Endothelial cell of umbilical vein (primary cell): Measurements from ENCODE around the gene ICAM5. TPM values are rescaled to one million over a fixed set of nuclear protein-coding genes. Genes with fewer than 3 reads are reported as not detected.

Experiments
- BruUV-seq: library from RNA; stranded (reverse); fragments of 400-500 nt; replicated peaks from 2 replicates; lab custom pipeline; 2021; lab: Mats Ljungman, UMichigan
- CTCF ChIA-PET: fragments of 300-600, 350-600 bp; sonication (Branson Sonifier 250); formaldehyde crosslinking; loops from one replicate; lab custom pipeline; 2021; ENCODE audit warnings: antibody characterized with exemption, inconsistent platforms; lab: Charles Lee
- POLR2A ChIA-PET: fragments of 300-600, 350-600 bp; sonication (Branson Sonifier 250); formaldehyde crosslinking; loops from one replicate; lab custom pipeline; 2021; ENCODE audit warnings: antibody characterized with exemption, inconsistent platforms; lab: Charles Lee
- DNase-seq: peaks from one replicate; pipeline ENCODE4 v3.0.0-alpha.2; 2011; ENCODE audit warnings: low read depth, low spot score
- FAIRE-seq: peaks from 2 replicates; lab custom pipeline; 2011; peaks lifted over from hg19 to GRCh38; lab: Jason Lieb, UNC
- H2AFZ ChIP-seq: 2 replicates; pipeline ENCODE4 v1.6.0; 2012; ENCODE audit warnings: low read depth, low read length, control low read depth, inconsistent platforms
- H3K27ac ChIP-seq: 2 replicates; pipeline ENCODE4 v1.5.1; 2011; ENCODE audit warnings: low read depth, mild to moderate bottlenecking, control low read depth, low read length, moderate library complexity; ENCODE audit not compliant: insufficient read depth
- H3K27me3 ChIP-seq, 2 experiments: 2 replicates each; pipeline versions ENCODE4 v1.6.0 to v1.6.1; 2011; ENCODE audit warnings: low read length in 2 of 2, mixed read lengths in 1 of 2; ENCODE audit not compliant: control insufficient read depth in 2 of 2, insufficient read depth in 2 of 2
- H3K36me3 ChIP-seq, 2 experiments: 2 replicates in 1 of 2; 3 replicates in 1 of 2; pipeline ENCODE4 v1.5.1; 2011; ENCODE audit warnings: low read length in 2 of 2, mild to moderate bottlenecking in 1 of 2, moderate library complexity in 1 of 2; ENCODE audit not compliant: control insufficient read depth in 2 of 2, insufficient read depth in 2 of 2; ENCODE audit errors: extremely low read depth in 1 of 2
- H3K4me1 ChIP-seq: 3 replicates; pipeline ENCODE4 v1.5.1; 2011; ENCODE audit warnings: mild to moderate bottlenecking, low read length; ENCODE audit not compliant: control insufficient read depth, insufficient read depth; ENCODE audit errors: extremely low read depth
- H3K4me2 ChIP-seq: 2 replicates; pipeline ENCODE4 v1.6.1; 2011; ENCODE audit warnings: low read length, control low read depth, mixed read lengths; ENCODE audit not compliant: insufficient read depth
- H3K4me3 ChIP-seq, 3 experiments: fragments of 200-600 bp in 1 of 3; sonication (generic), shearing (Covaris generic) in 1 of 3; replicated peaks in 1 of 3; 2 replicates each; pipeline ENCODE4 v1.5.1; 2011 to 2016; ENCODE audit warnings: control low read depth in 3 of 3, low read length in 3 of 3, mild to moderate bottlenecking in 2 of 3, inconsistent platforms in 1 of 3, low read depth in 1 of 3, moderate library complexity in 1 of 3; ENCODE audit not compliant: insufficient read depth in 1 of 3
- H3K79me2 ChIP-seq: 2 replicates; pipeline ENCODE4 v1.6.0; 2012; ENCODE audit warnings: low read length, inconsistent platforms; ENCODE audit not compliant: control insufficient read depth, insufficient read depth
- H3K9ac ChIP-seq: replicated peaks from 2 replicates; pipeline ENCODE3; 2011; ENCODE audit warnings: low read length, control low read depth; ENCODE audit not compliant: insufficient read depth; ENCODE audit errors: extremely low read depth
- H3K9me1 ChIP-seq: replicated peaks from 3 replicates; pipeline ENCODE4 v1.6.0; 2011; ENCODE audit warnings: mild to moderate bottlenecking, low read length; ENCODE audit not compliant: control insufficient read depth, insufficient read depth; ENCODE audit errors: extremely low read depth
- H3K9me3 ChIP-seq: replicated peaks from 2 replicates; pipeline ENCODE4 v1.5.1; 2012; ENCODE audit warnings: low read length, inconsistent platforms; ENCODE audit not compliant: control insufficient read depth, insufficient read depth
- H4K20me1 ChIP-seq: replicated peaks from 2 replicates; pipeline ENCODE3; 2011; ENCODE audit warnings: mild to moderate bottlenecking, low read length; ENCODE audit not compliant: control insufficient read depth, insufficient read depth; ENCODE audit errors: extremely low read depth
- EZH2 ChIP-seq: IDR thresholded peaks from 2 replicates; pipeline ENCODE4 v1.6.1; 2012; ENCODE audit warnings: borderline replicate concordance, low read depth, mild to moderate bottlenecking, moderate library complexity, low read length, inconsistent platforms; ENCODE audit not compliant: severe bottlenecking
- FOS ChIP-seq: IDR thresholded peaks from 2 replicates; pipeline ENCODE4 v1.6.1; 2011; ENCODE audit warnings: mild to moderate bottlenecking, low read length, moderate library complexity, borderline replicate concordance; ENCODE audit not compliant: insufficient read depth
- GATA2 ChIP-seq: IDR thresholded peaks from 2 replicates; pipeline ENCODE4 v1.7.0; 2011; ENCODE audit warnings: low read depth, mild to moderate bottlenecking, moderate library complexity, mixed read lengths, low read length; ENCODE audit not compliant: insufficient read length, insufficient read depth
- JUN ChIP-seq: IDR thresholded peaks from 2 replicates; pipeline ENCODE4 v1.6.1; 2011; ENCODE audit warnings: borderline replicate concordance, low read depth; ENCODE audit not compliant: insufficient read length, insufficient read depth
- MYC ChIP-seq: IDR thresholded peaks from one replicate; pipeline ENCODE4 v1.6.1; 2011; ENCODE audit warnings: mild to moderate bottlenecking, low read depth, low read length
- POLR2A ChIP-seq: IDR thresholded peaks from 2 replicates; pipeline ENCODE4 v1.6.1; 2012; ENCODE audit warnings: low read depth, mild to moderate bottlenecking, control low read depth, low read length
- POLR2AphosphoS5 ChIP-seq: IDR thresholded peaks from 2 replicates; pipeline ENCODE4 v1.6.1; 2012; ENCODE audit warnings: low read depth, mild to moderate bottlenecking, control low read depth, low read length, moderate library complexity; ENCODE audit not compliant: insufficient read depth
- dilution Hi-C: fragments of 300-500 bp; cut with MboI; formaldehyde crosslinking; loops from one replicate; pipeline ENCODE4 v1.15.0; 2019; ENCODE audit warnings: low sequenced_read_pairs; ENCODE audit not compliant: extremely low pct_ligation_motif_present
- intact Hi-C: fragments of 100-400 bp; cut with micrococcal nuclease; formaldehyde crosslinking; loops from one replicate; pipeline ENCODE4 v1.10.0; 2022
- polyA plus RNA-seq, 4 experiments: library from polyadenylated mRNA; depleted of rRNA in 3 of 4; stranded (reverse) in 3 of 4; unstranded in 1 of 4; fragments of >200 nt; gene quantifications; 2 replicates each; pipeline versions ENCODE4 v1.2.1 to v1.2.3, GENCODE V29; 2011 to 2012; ENCODE audit warnings: missing spikeins in 1 of 4
- total RNA-seq: library from RNA; stranded (reverse); gene quantifications from 2 replicates; pipeline ENCODE4 v1.2.3, GENCODE V29; 2021
- TF ChIP-seq, protein P1 (sequence below): IDR thresholded peaks from 2 replicates; pipeline ENCODE4 v1.6.1; 2011; ENCODE audit not compliant: insufficient read depth, insufficient read length
- TF ChIP-seq, protein P2 (sequence below), 2 donors: IDR thresholded peaks; 1 replicate in 1 of 2; 2 replicates in 1 of 2; pipeline ENCODE4 v1.5.1; 2011; ENCODE audit warnings: low read length in 2 of 2, mild to moderate bottlenecking in 2 of 2, moderate library complexity in 2 of 2, control low read depth in 1 of 2, inconsistent platforms in 1 of 2, low read depth in 1 of 2; ENCODE audit not compliant: insufficient read depth in 1 of 2; ENCODE audit errors: extremely low read depth in 1 of 2

The ICAM5 gene
- total and polyA plus RNA-seq, 2 donors (not counting 3 experiments of a cell fraction or from before 2014, with no cell fraction given) = 0.10 to 0.40 TPM

DNA sequence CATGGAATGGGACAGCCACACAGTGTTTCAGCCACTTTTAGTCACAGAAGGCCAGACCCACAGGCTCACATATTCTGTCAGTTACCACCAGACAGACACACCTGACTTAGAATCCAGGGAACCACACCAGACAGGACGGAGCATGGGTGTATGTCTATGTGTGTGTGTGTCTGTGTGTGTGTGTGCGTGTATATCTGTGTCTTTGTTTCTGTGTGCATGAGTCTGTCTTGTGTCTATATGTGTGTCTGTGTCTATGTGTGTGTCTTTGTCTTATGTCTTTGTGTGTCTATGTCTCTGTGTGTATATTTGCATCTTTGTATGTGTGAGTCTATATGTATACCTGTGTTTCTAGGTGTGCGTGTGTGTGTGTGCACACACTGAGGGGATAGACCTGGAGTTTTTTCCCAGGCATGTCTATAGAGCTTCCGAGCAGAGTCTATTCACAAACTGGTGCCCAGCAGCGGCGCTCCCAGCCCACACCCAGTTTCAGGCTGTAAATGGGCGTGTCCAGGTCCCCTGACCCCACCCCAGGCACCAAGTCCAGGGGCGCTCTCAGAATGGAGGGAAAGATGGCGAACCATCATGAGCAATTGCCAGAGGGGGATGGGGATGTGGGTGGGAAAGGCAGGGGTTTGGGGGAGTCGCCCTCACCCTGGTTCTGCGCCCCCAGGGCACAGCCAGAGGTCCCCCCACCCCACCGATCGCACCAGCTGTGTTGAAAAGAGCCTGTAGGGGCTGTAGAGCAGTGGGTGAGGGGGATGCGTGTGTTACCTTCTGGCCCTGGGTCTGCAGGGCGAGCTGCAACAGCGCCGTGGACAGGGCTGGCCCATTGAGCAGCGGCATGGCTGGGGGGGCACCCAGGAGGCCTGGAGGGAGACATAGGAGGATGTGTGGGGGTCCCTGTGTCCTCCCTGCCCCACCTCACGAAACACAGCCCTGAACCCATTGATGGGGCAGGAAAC, 32.4 kb downstream of the ICAM5 start:
- Histone ChIP-seq H3K4me1 (no peaks in the 10 kb centered on the region), H3K4me2 (no peak overlapping the region), H2AFZ (no peak overlapping the region), H4K20me1 (no peaks in the 10 kb centered on the region), H3K79me2 (no peaks in the 10 kb centered on the region), H3K4me3 (no peak overlapping the region), H3K9ac (no peak overlapping the region), H3K27ac (no peak overlapping the region), H3K27me3 (no peaks in the 10 kb centered on the region), H3K9me1 (no peaks in the 10 kb centered on the region), H3K9me3 (no peaks in the 10 kb centered on the region), H3K36me3 (peaks cover 9 to 51% of the 10 kb centered on the region in 2 experiments)
- no peak for DNase-seq
- BruUV-seq = no TSS peak
- ChIA-PET POLR2A (interaction anchor here (1.7 kb wide), 1 partner anchor 11 kb away, joined by 4 read pairs; the partner anchor contains the start of gene RAVER1), CTCF (no interaction called here)
- intact Hi-C loops = no loop called here
- TF ChIP-seq, protein P1, sequence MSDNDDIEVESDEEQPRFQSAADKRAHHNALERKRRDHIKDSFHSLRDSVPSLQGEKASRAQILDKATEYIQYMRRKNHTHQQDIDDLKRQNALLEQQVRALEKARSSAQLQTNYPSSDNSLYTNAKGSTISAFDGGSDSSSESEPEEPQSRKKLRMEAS = no peak
- TF ChIP-seq POLR2AphosphoS5 = peak; percentile 6
- FAIRE-seq = no peak
- dilution Hi-C loops = no loop called here

- intact Hi-C loops = no loop called here
- Histone ChIP-seq H3K27ac (no peak overlapping the region), H3K4me3 (no peak overlapping the region), H3K79me2 (peaks cover 7% of the 10 kb centered on the region), H3K27me3 (no peaks in the 10 kb centered on the region), H3K9me3 (no peaks in the 10 kb centered on the region), H3K9ac (no peak overlapping the region), H3K9me1 (no peaks in the 10 kb centered on the region), H2AFZ (no peak overlapping the region), H4K20me1 (no peaks in the 10 kb centered on the region), H3K4me1 (no peaks in the 10 kb centered on the region), H3K4me2 (no peak overlapping the region), H3K36me3 (peaks cover 9 to 55% of the 10 kb centered on the region in 2 experiments)
- FAIRE-seq (no peak), DNase-seq (no peak)
- dilution Hi-C loops = no loop called here
- BruUV-seq = no TSS peak
- CTCF ChIA-PET = no interaction called here
- POLR2A ChIA-PET = interaction anchor here (0.6 kb wide), 1 partner anchor 46 kb away, joined by 3 read pairs; no protein-coding TSS in a partner anchor
- TF ChIP-seq, protein P1 = no peak
- TF ChIP-seq JUN = no peak
- no peak for TF ChIP-seq EZH2
- TF ChIP-seq POLR2AphosphoS5 = no peak
- no peak for TF ChIP-seq MYC
- TF ChIP-seq, protein P2, sequence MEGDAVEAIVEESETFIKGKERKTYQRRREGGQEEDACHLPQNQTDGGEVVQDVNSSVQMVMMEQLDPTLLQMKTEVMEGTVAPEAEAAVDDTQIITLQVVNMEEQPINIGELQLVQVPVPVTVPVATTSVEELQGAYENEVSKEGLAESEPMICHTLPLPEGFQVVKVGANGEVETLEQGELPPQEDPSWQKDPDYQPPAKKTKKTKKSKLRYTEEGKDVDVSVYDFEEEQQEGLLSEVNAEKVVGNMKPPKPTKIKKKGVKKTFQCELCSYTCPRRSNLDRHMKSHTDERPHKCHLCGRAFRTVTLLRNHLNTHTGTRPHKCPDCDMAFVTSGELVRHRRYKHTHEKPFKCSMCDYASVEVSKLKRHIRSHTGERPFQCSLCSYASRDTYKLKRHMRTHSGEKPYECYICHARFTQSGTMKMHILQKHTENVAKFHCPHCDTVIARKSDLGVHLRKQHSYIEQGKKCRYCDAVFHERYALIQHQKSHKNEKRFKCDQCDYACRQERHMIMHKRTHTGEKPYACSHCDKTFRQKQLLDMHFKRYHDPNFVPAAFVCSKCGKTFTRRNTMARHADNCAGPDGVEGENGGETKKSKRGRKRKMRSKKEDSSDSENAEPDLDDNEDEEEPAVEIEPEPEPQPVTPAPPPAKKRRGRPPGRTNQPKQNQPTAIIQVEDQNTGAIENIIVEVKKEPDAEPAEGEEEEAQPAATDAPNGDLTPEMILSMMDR (IDR thresholded peaks at IDR 0.05; ENCODE audit: extremely low read depth in 1 of 2, insufficient read depth in 1 of 2, low read depth in 1 of 2, low read length in 2 of 2) = no peak
- TF ChIP-seq POLR2A = no peak
- TF ChIP-seq FOS = no peak
- TF ChIP-seq GATA2 = no peak
Observed at GRCh38 chr19:10325732-10326131, 36.0 kb downstream of the ICAM5 start.
